ENCODE measurements around the gene ANXA6. TPM values are rescaled to one million over a fixed set of nuclear protein-coding genes. Genes with fewer than 3 reads are reported as not detected.
"Not testable (repeated sequence)": the region's sequence is repeated elsewhere in the genome, so short reads cannot be mapped to it uniquely, and the experiment has no call there.

The ANXA6 gene
- polyA plus RNA-seq (ENCODE audit: insufficient read length in 12 of 12) = 100 to 1,000 TPM in 11 of 12 donors, not detected in 1; 239 to 380 (median 352) TPM
- long read RNA-seq, donor 1, transcript ANXA6-201 (26 exons, 2,593 nt) = major isoform, 12 of 56 reads
- long read RNA-seq, donor 1, partial matches to known transcripts = 44 of 56 reads
- long read RNA-seq, donor 1, other reads (novel, unspliced or antisense) = 0 of 56 reads
- long read RNA-seq, donor 2, transcript ANXA6-201 (26 exons, 2,593 nt) = major isoform, 63 of 229 reads
- long read RNA-seq, donor 2, partial matches to known transcripts = 147 of 229 reads
- long read RNA-seq, donor 2, other reads (novel, unspliced or antisense) = 19 of 229 reads
- long read RNA-seq, donor 3, transcript ANXA6-201 (26 exons, 2,593 nt) = major isoform, 30 of 79 reads
- long read RNA-seq, donor 3, partial matches to known transcripts = 41 of 79 reads
- long read RNA-seq, donor 3, other reads (novel, unspliced or antisense) = 7 of 79 reads
- long read RNA-seq, donor 4, transcript ANXA6-201 (26 exons, 2,593 nt) = major isoform, 13 of 48 reads
- long read RNA-seq, donor 4, partial matches to known transcripts = 33 of 48 reads
- long read RNA-seq, donor 4, other reads (novel, unspliced or antisense) = 0 of 48 reads
- long read RNA-seq, donor 5, transcript ANXA6-201 (26 exons, 2,593 nt) = major isoform, 65 of 239 reads
- long read RNA-seq, donor 5, partial matches to known transcripts = 150 of 239 reads
- long read RNA-seq, donor 5, other reads (novel, unspliced or antisense) = 23 of 239 reads
- long read RNA-seq, donor 6, transcript ANXA6-201 (26 exons, 2,593 nt) = major isoform, 23 of 58 reads
- long read RNA-seq, donor 6, partial matches to known transcripts = 29 of 58 reads
- long read RNA-seq, donor 6, other reads (novel, unspliced or antisense) = 6 of 58 reads
- long read RNA-seq, donor 7, transcript ANXA6-201 (26 exons, 2,593 nt) = major isoform, 19 of 51 reads
- long read RNA-seq, donor 7, partial matches to known transcripts = 31 of 51 reads
- long read RNA-seq, donor 7, other reads (novel, unspliced or antisense) = 0 of 51 reads
- long read RNA-seq, donor 8, transcript ANXA6-201 (26 exons, 2,593 nt) = major isoform, 51 of 150 reads
- long read RNA-seq, donor 8, partial matches to known transcripts = 84 of 150 reads
- long read RNA-seq, donor 8, other reads (novel, unspliced or antisense) = 15 of 150 reads
- long read RNA-seq, donor 9, transcript ANXA6-201 (26 exons, 2,593 nt) = major isoform, 18 of 45 reads
- long read RNA-seq, donor 9, partial matches to known transcripts = 27 of 45 reads
- long read RNA-seq, donor 9, other reads (novel, unspliced or antisense) = 0 of 45 reads
- long read RNA-seq, donor 10, transcript ANXA6-201 (26 exons, 2,593 nt) = major isoform, 44 of 136 reads
- long read RNA-seq, donor 10, partial matches to known transcripts = 73 of 136 reads
- long read RNA-seq, donor 10, other reads (novel, unspliced or antisense) = 19 of 136 reads
- long read RNA-seq, donor 11, transcript ANXA6-201 (26 exons, 2,593 nt) = major isoform, 41 of 136 reads
- long read RNA-seq, donor 11, partial matches to known transcripts = 78 of 136 reads
- long read RNA-seq, donor 11, other reads (novel, unspliced or antisense) = 17 of 136 reads

DNA sequence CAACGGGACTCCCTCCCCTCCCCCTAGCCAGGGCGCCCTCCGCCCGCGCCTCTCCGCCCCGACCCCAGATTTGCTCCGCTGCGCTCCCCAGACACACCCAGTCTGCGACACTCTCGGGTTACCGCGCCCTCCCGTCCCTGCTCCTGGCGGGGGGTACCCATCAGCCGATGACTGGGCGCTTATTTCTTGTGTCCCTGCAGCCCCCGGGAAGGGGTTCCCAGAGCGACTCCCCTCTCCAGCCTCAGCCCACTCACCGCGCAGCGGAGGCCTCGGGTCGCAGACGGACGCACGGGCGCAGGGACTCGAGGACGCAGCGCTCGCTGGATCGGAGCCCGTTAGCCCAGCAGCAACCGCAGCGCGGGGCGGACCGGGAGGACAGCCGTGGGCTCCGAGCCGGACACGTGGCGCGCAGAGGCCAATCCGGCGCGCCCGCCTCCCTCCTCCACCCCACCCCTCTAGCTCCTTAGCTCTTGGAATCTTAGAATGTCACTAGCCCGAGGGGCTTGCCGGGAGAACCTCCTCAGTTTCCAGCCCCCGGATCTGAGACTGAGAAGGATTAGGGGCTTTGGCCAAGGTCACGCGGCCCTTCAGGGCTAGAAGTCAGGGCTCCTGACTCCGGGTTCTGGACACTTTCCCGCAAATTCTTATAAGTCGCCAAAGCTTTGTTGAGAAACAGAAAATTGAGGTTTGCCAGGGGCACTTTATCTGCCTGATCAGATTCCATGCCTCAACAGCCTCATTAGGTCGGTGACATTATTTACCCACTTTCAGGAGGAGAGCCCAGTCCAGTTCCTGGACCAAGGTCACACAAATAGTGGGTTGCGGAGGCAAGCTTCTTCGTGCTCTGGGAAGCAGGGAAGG, at the start of gene ANXA6:
Gene ANXA6 (minus strand): TSS at position 354 of the 861 bp plus-strand sequence. CDS start 9,878 bp downstream, outside the sequence.
- DNase-seq = peak; percentile 89

DNA sequence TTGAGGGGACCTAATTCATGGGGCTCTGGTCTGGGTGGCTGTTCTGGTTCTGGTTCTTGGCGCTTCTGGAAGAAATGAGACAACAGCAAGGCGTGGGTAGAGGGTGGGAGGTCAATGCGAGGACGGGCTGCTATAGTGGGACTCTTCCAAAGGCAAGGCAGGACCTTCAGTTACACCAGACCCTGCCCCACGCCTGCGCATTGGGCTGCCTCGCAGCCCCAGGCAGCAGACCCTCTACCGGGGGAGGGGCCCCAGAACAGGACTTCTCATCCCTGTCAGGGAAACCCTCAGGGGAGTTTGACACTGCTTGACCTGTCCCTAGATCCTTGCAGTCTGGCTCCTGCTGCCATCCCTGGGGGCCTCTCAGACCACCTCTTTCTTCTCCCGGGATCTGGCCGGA, 47.8 kb upstream of the ANXA6 start:
- DNase-seq = no peak

DNA sequence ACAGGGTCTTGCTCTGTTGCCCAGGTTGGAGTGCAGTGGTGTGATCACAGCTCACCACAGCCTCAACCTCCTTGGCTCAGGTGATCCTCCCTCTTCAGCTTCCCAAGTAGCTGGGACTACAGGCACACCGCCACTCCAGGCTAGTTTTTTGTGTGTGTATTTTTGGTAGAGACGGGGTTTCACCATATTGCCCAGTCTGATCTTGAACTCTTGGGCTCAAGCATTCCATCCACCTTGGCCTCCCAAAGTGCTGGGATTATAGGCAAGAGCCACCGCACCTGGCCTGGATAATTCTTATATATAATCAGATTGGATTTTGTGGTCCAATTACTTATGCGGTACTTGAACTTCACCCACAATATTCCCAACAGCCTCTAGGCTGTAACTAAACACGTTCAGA, 46.5 kb upstream of the ANXA6 start:
- DNase-seq = no peak

DNA sequence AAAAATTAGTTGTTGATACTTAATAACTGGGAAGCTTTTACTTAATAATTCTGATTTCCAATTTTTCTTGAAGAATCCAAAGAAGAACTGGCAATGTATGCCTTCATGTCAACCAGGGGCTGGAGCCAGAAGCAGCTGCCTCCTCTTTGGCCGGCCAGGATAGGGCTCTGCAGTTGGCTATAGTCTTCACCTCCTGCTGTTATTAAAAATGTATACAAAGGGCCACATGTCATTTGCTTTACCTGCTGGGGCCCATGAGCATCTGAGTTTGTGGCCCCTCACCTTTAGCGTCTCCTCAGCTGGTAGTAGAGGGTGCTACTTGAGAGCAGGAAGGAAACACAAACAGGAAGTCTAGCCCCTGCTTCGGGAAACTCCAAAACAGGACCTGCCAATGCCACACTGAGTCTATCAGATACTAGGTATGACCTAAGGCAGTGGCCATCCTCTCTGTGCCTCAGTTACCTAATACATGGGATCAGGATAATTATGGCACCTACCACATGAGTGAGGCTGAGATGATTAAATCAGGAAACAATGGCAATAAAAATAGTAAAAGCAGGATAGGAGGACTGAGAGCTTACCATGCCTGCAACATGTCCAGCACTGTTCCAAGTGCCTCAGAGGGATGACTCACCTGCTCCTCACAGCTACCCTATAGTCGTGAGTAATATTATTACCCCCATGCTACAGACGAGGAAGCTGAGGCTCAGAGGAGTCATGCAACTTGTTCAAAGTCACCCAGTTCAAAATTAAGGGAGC, 45.0 kb upstream of the ANXA6 start:
- DNase-seq = no peak

DNA sequence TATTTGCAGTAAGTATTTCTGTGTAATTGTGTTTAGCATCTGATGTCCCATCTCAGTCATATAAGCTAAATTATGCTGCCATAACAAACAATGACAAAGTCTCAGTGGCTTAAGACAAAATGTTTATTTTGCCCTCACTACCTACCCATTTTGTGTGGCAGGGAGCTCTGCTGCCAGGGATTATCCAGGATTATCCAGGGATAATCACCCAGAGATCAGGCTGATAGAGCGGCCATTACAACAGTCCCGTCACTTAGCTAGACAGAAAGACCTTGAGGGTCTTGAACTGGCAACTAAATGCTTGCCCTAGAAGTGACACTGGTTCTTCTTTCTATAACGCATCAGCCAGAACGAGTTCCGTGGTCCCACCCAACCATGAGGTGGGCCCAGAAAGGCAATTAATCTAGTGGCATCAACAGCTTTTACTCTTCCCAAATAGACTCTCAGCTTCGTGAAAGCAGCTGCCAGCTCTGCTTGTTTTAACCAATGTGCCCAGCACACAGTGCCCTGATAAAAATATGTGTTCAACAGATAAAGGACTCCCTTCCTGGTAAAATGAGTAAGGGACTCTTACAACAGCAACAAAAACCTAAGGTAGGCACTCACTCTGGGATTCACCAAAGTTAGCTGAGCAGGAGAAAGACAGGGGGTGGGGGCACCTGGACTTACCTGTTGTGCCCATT, 43.5 kb upstream of the ANXA6 start:
- no peak for DNase-seq

DNA sequence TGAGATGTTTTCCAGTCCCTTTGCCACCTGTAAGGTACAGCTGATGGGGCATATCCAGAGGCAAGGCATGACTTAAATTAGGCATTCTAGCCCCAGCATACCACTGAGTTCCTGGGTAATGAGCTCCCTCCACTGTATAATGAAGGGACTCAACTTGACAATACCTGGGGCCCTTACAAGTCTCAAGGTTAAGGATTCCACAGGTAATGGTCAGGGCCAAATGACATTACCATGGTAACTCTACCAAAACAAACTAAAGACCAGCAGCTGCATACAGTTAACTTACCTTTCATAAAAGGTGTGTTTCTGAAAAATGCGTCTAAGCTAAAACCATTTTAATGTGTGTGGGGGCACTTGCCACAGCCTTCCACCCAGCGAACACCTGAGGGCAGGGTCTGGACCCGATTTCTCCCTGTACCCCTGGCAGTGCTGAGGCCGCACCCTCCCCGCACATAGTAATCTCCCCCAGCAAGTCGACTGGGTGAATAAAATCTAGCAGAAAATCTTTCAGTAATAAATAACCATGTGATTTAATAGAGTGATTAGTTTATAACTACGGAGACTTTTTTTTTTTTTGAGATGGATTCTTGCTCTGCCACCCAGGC, 42.1 kb upstream of the ANXA6 start:
- no peak for DNase-seq

DNA sequence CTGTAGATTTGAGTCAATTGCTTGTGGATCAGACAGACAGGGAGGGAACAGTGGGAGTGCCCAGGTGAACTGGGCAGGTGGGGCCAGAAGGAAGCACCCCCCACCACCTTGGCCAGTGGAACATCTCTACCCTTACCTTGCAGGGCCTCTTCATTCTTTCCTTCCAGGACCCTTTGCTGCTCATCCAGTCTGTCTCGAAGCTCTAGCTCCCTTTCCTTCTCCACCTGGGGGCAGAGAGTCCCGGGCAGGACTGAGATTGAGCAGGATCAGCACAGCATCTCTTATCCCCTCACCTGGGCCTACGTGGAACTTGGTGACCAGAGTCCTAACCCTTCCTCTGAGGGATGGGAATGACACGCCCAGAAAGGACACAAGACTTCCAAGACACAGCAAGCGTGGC, 41.3 kb upstream of the ANXA6 start:
- no peak for DNase-seq

DNA sequence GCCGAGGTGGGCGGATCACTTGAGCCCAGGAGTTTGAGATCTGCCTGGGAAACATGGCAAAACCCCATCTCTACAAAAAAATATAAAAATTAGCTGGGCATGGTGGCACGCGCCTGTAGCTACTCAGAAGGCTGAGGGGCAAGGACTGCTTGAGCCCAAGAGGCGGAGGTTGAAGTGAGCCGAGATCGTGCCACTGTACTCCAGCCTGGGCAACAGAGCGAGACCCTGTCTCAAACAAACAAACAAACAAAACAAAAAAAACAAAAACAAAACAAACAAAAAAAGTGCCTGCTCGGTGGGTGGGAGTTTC, 39.7 kb upstream of the ANXA6 start:
- DNase-seq = not testable (repeated sequence)

DNA sequence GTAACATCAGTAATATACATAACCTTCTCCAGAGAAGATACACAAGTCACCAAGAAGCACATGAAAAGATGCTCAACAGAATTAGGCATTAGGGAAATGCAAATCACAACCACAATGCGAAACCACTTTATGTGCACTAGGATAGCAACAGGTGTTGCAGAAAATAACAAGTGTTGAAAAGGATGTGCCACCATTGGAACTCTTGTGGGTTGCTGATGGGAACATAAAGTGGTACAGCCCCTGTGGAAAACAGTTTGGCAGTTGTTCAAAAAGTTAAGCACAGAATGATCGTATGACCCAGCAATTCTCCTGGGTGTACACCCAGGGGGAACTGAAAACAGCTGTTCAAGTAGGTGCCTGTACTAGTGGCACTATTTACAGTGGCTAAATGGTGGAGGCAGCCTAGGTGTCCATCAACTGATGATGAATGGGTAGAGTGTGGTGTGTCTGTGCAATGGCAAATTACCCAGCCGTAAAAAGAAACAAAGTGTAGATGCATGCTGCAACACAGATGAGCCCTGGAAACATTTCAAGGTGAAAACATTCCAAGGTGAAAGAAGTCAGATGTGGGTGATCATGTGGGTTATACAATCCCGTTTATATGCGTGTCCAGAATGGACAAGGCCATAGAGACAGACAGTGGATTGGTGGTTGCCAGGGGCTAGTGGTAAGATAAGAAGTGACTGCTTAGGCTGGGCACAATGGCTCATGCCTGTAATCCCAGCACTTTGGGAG, 39.1 kb upstream of the ANXA6 start:
- no peak for DNase-seq

DNA sequence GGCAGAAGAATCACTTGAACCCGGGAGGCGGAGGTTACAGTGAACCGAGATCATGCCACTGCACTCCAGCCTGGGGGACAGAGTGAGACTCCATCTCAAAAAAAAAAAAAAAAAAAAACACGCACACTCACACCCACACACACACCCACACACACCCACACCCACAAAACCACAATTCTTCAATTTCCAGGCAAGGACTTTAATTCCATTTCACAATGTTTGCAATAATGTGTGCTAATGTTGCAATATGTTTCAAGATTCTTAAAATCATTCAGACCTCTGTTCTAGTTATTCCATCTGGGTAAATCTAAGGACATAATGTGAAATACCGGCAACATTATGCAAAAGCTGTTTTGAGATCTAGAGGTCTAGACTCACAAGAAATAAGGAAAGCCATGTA, 38.0 kb upstream of the ANXA6 start:
- no peak for DNase-seq

DNA sequence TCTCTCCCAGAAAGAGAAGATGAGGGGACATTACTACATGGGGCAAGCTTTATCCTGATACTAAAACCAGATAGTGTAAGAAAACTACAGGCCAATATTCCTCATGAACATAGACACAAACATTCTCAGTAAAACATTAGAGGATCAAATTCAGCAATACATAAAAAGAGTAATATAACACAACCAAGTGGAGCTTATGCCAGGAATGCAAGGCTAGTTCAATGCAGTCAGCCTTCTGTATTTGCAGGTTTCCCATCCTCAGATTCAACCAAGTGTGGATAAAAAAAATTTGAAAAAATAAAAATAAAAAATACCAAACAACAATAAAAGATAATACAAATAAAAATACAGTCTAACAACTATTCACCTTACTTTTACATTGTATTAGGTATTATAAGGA, 35.0 kb upstream of the ANXA6 start:
- DNase-seq = no peak

DNA sequence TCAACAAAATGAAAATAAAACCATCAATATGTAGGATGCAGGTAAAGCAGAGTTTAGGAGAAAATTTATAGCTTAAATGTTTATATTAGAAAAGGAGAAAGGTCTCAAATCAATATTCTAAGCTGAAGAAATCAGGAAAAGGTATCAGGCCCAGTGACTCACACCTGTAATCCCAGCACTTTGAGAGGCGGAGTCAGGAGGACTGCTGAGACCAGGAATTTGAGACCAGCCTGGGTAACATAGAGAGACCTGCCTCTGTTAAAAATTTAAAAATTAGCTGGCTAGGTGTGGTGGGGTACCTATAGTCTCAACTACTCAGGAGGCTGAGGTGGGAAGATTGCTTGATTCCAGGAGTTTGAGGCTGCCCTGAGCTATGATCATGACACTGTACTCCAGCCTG, 34.1 kb upstream of the ANXA6 start:
- DNase-seq = no peak

DNA sequence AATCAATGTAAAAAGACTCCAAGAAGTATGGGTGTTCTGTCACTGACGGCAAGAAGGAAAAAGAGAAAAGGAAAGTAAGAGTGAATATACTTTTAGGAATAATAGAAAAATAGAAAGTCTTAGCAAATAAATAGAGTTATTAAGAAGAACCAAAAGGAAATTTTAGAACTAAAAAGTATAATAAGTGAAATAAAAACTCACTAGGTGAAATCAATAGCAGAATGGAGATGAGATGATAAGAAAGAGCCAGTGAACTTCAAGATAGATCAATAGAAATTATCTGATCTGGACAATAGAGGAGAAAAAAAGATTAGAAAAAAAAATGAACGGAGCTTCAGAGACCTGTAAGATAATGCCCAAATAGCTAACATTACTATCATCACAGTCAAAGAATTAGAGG, 31.6 kb upstream of the ANXA6 start:
- no peak for DNase-seq

DNA sequence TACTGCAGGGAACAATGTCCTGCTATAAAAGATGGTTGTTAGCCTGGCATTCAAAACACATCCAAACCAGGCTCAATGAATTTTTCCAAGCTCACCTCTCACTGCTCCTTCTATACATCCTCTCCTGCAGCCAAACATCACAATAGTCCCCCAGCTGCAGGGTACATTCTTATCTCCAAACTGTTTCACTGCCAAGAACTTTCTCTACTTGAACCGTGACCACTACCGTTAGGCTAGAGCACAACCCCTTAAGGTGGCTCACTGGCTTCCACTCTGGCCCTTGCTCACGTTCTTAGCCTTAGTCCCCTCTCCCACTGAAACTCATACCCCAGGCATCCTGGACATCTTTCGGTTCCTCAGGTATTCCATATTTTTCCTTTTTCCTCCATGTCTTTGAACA, 29.0 kb upstream of the ANXA6 start:
- DNase-seq = no peak

DNA sequence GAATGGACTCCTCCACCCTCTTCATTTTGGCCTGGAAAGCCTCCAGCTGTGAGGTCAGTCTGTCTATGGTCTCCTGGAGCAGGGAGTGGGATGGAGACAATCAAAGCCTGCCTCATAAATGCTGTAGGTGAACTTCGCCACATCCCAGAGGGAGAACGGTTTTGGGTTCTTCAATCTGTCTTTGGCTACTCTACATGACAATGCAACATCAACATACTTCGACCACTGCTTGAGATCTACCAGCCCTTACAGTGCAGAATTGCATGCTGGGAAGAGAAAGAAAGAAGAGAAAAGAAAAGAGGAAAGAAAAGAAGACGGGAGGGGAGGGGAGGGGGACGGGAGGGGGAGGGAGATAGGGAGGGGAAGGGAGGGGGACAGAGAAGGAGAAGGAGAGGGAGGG, 28.5 kb upstream of the ANXA6 start:
- no peak for DNase-seq

DNA sequence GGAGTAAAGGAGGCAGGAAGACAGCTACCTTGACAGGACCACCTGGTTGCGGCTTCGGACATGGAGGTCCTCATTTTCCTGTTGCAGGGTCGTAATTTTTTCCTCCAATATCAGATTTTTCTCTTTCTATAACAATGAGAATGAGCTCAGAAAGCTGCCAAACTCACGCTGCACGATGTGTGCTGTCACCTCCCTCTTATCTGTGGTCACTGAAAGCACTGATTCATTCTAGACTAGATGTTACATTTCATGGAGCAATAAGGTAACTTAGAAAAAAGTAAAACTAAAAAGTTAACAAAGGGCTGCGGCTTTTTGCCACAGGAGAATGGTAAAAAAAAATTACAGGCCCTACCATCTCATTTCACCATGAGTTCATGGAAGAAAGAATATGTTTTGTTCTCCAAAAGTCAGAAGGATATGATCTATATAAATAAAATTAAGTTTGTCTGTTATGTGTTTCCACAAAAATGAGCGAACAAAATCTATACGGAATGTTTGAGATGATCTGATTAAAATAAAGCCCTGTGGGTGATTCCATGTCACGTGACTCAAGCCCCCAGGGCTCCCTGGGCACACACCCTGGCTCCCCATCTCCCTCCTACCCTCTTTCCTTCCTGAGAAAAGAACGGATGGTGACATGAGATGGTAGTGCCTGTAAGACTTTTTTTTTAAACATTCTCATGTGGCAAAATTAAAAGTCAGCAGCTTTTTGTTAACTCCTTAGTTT, 26.9 kb upstream of the ANXA6 start:
- DNase-seq = no peak

Measured in muscle of arm (tissue), 14 donors.